HepG2 (cell line): Measurements from ENCODE around the gene PARD3. TPM values are rescaled to one million over a fixed set of nuclear protein-coding genes. Genes with fewer than 3 reads are reported as not detected.
A peak's percentile ranks its signal among the peaks of the same experiment; 100 is the strongest.

Source experiments
- GABPA ChIP-seq, 2 experiments: IDR thresholded peaks; 2 replicates each; pipeline ENCODE4 v1.6.1; 2011 to 2016; ENCODE audit warnings: low read depth in 2 of 2, low read length in 1 of 2, missing biosample characterization in 1 of 2, missing genetic modification characterization in 1 of 2
- HDAC1 ChIP-seq: sonication (generic); formaldehyde crosslinking; IDR thresholded peaks from 2 replicates; pipeline ENCODE4 v1.5.1; 2020; ENCODE audit warnings: mild to moderate bottlenecking, missing genetic modification reagents
- MAFK ChIP-seq, 2 experiments: IDR thresholded peaks in 1 of 2; conservative IDR thresholded peaks in 1 of 2; 2 replicates each; pipeline ENCODE4 v1.6.1; 2011; ENCODE audit warnings: improper control_type of control experiment in 2 of 2, low read length in 2 of 2
- NFE2L2 ChIP-seq: fragments of 150-350 bp; IDR thresholded peaks from 2 replicates; pipeline ENCODE4 v1.6.1; 2014; ENCODE audit warnings: low read length
- NR0B2 ChIP-seq: sonication (generic); formaldehyde crosslinking; IDR thresholded peaks from 2 replicates; pipeline ENCODE4 v1.4.0; 2020; ENCODE audit warnings: mild to moderate bottlenecking, missing genetic modification reagents
- SMAD3 ChIP-seq: sonication (generic); formaldehyde crosslinking; IDR thresholded peaks from 2 replicates; pipeline ENCODE4 v1.4.0; 2020; ENCODE audit warnings: missing genetic modification reagents
- ZMAT3 ChIP-seq: sonication (generic); formaldehyde crosslinking; conservative IDR thresholded peaks from 2 replicates; pipeline ENCODE4 v1.7.0; 2021; ENCODE audit warnings: missing genetic modification reagents
- ZMYM3 ChIP-seq: sonication (generic); formaldehyde crosslinking; IDR thresholded peaks from 2 replicates; pipeline ENCODE4 v1.5.1; 2020; ENCODE audit warnings: mild to moderate bottlenecking, missing genetic modification reagents
- ZNF232 ChIP-seq: sonication (generic); formaldehyde crosslinking; IDR thresholded peaks from 2 replicates; pipeline ENCODE4 v1.4.0; 2020; ENCODE audit warnings: missing genetic modification reagents, borderline replicate concordance
- ZNF501 ChIP-seq: sonication (generic); formaldehyde crosslinking; IDR thresholded peaks from 2 replicates; pipeline ENCODE4 v1.5.1; 2020; ENCODE audit warnings: mild to moderate bottlenecking, moderate library complexity, missing genetic modification reagents
- ZNF564 ChIP-seq: sonication (generic); formaldehyde crosslinking; IDR thresholded peaks from 2 replicates; pipeline ENCODE4 v1.8.1; 2023; ENCODE audit warnings: mild to moderate bottlenecking, missing genetic modification reagents
- ZNF639 ChIP-seq: conservative IDR thresholded peaks from 2 replicates; pipeline ENCODE4 v1.6.1; 2018; ENCODE audit warnings: missing genetic modification reagents
- polyA plus RNA-seq, 8 experiments: library from polyadenylated mRNA; depleted of rRNA in 3 of 8; stranded (reverse) in 7 of 8; unstranded in 1 of 8; fragments of >200 nt; fragmentation: Illumina TruSeq in 4 of 8; extraction: Trizol in 4 of 8; gene quantifications; 2 replicates each; pipeline versions ENCODE4 v1.2.1 to v1.2.3, GENCODE V29; 2011 to 2016; ENCODE audit warnings: low read depth in 4 of 8, missing spikeins in 1 of 8, mixed read lengths in 1 of 8; ENCODE audit not compliant: insufficient read depth in 1 of 8
- total RNA-seq, 5 experiments: library from RNA; depleted of rRNA; stranded (reverse); fragments of >200 nt; fragmentation: Illumina TruSeq; extraction: Trizol; gene quantifications; 2 replicates each; pipeline ENCODE4 v1.2.3, GENCODE V29; 2016; ENCODE audit warnings: low read depth in 1 of 5
- TF ChIP-seq, protein P1 (sequence below): sonication (generic); formaldehyde crosslinking; IDR thresholded peaks from 2 replicates; pipeline ENCODE4 v1.5.1; 2020; ENCODE audit warnings: missing genetic modification reagents, mild to moderate bottlenecking, borderline replicate concordance
- TF ChIP-seq, protein P2 (sequence below): sonication (generic); formaldehyde crosslinking; IDR thresholded peaks from 2 replicates; pipeline ENCODE4 v1.8.0; 2022; ENCODE audit warnings: mild to moderate bottlenecking, missing genetic modification reagents; ENCODE audit not compliant: insufficient replicate concordance
- TF ChIP-seq, protein P3 (sequence below): sonication (generic); formaldehyde crosslinking; IDR thresholded peaks from 2 replicates; pipeline ENCODE4 v1.4.0; 2020; ENCODE audit warnings: missing genetic modification reagents, borderline replicate concordance

PARD3 gene
- total and polyA plus RNA-seq, 2 of the 13 experiments (the other 11 are each of a cell fraction or from before 2014, with no cell fraction given) = 40.9 to 60.0 TPM

DNA sequence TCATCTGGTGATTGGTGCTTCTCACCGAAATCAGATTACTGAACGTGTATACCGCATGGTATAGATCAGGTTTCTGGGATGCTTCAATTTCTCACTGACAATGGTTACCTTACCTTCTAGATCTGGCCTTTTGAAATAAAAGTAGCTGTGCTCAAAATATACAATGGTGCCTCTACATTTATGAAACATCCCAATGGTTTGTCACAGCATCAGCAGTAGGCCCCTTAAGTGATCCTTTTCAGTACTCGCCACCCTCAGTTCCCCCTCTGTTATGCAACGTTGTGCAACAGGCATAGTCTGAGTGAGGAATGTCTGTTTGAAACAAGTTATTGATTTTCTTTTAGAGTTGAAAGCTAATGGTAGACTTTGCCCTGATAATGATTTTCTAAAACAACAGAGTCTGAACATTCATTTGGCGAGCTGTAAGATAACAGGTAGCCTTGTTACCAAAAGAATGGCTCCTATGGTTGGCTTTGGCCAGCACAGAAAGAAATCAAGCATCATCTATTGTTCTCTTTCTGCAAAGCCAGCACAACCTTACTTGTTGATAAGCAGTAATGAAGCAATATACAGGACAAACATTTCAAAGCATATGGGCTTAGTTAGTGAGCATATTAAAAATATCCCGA lies 693.9 kb downstream of the PARD3 start (continued):
- TF ChIP-seq, protein P1, sequence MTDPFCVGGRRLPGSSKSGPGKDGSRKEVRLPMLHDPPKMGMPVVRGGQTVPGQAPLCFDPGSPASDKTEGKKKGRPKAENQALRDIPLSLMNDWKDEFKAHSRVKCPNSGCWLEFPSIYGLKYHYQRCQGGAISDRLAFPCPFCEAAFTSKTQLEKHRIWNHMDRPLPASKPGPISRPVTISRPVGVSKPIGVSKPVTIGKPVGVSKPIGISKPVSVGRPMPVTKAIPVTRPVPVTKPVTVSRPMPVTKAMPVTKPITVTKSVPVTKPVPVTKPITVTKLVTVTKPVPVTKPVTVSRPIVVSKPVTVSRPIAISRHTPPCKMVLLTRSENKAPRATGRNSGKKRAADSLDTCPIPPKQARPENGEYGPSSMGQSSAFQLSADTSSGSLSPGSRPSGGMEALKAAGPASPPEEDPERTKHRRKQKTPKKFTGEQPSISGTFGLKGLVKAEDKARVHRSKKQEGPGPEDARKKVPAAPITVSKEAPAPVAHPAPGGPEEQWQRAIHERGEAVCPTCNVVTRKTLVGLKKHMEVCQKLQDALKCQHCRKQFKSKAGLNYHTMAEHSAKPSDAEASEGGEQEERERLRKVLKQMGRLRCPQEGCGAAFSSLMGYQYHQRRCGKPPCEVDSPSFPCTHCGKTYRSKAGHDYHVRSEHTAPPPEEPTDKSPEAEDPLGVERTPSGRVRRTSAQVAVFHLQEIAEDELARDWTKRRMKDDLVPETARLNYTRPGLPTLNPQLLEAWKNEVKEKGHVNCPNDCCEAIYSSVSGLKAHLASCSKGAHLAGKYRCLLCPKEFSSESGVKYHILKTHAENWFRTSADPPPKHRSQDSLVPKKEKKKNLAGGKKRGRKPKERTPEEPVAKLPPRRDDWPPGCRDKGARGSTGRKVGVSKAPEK (CRISPR knock-in tag) = peak; percentile 97; the same call in 1 of the 2 replicates
- TF ChIP-seq ZNF501 (no peak), ZNF232 (CRISPR knock-in tag) (no peak), SMAD3 (peak; percentile 94), ZNF564 (no peak), MAFK (conservative IDR thresholded peaks at IDR 0.05 in 1 of 2, IDR thresholded peaks at IDR 0.05 in 1 of 2; ENCODE audit: low read length in 2 of 2) (peak in 1 of 2 experiments; percentile 31; a peak in 1 of 4 replicates), ZMAT3 (CRISPR knock-in tag) (0 out of 2 replicates have a peak, but pooled peaks have one; percentile 55), HDAC1 (peak; percentile 92), GABPA (IDR thresholded peaks at IDR 0.05; ENCODE audit: low read depth, low read length) (no peak), GABPA (CRISPR knock-in tag; IDR thresholded peaks at IDR 0.05; ENCODE audit: low read depth) (no peak), ZNF639 (CRISPR knock-in tag) (0 out of 2 replicates have a peak, but pooled peaks have one; percentile 42), NFE2L2 (no peak), NR0B2 (CRISPR knock-in tag) (no peak), ZMYM3 (peak; percentile 88)
- TF ChIP-seq, protein P2, sequence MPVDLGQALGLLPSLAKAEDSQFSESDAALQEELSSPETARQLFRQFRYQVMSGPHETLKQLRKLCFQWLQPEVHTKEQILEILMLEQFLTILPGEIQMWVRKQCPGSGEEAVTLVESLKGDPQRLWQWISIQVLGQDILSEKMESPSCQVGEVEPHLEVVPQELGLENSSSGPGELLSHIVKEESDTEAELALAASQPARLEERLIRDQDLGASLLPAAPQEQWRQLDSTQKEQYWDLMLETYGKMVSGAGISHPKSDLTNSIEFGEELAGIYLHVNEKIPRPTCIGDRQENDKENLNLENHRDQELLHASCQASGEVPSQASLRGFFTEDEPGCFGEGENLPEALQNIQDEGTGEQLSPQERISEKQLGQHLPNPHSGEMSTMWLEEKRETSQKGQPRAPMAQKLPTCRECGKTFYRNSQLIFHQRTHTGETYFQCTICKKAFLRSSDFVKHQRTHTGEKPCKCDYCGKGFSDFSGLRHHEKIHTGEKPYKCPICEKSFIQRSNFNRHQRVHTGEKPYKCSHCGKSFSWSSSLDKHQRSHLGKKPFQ (CRISPR knock-in tag) = no peak
- TF ChIP-seq, protein P3, sequence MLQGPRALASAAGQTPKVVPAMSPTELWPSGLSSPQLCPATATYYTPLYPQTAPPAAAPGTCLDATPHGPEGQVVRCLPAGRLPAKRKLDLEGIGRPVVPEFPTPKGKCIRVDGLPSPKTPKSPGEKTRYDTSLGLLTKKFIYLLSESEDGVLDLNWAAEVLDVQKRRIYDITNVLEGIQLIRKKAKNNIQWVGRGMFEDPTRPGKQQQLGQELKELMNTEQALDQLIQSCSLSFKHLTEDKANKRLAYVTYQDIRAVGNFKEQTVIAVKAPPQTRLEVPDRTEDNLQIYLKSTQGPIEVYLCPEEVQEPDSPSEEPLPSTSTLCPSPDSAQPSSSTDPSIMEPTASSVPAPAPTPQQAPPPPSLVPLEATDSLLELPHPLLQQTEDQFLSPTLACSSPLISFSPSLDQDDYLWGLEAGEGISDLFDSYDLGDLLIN = no peak
